AML-193 (cell line): ENCODE data around the gene FSD2.
"Not testable (repeated sequence)": the region's sequence is repeated elsewhere in the genome, so short reads cannot be mapped to it uniquely, and the experiment has no call there.

Experiments
- DNase-seq, 2 experiments: peaks; one replicate each; lab custom pipeline; 2025; lab: John Stamatoyannopoulos, UW

The FSD2 gene

DNA sequence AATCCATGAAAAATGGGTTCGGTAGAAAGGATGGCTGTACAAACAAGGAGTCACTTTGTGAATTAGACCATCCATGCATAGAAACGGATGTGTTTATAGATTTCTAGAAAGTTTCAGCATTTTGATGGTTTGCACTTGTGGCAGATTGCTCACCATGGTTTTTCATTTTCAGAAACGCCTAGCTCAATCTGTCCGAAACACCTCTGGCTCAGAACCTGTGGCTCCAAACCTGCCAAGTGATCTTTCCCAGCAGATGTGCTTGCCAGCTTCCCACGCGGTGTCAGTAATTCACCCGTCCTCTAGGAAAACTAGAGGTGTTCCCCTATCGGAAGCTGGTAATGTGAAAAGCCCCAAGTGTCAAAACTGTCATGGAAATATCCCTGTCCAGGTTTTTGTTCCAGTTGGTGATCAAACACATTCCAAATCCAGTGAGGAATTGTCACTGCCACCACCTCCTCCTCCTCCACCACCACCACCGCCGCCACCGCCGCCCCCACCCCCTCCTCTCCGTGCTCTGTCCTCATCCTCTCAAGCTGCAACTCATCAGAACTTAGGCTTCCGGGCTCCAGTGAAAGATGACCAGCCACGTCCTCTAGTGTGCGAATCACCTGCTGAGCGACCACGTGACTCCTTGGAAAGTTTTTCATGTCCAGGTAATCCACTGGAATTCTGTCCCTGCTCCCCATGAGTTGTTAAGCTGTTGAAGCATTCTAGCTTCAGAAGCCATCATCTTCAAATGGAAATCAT is 24.7 kb upstream of the FSD2 start:
- no peak for DNase-seq

DNA sequence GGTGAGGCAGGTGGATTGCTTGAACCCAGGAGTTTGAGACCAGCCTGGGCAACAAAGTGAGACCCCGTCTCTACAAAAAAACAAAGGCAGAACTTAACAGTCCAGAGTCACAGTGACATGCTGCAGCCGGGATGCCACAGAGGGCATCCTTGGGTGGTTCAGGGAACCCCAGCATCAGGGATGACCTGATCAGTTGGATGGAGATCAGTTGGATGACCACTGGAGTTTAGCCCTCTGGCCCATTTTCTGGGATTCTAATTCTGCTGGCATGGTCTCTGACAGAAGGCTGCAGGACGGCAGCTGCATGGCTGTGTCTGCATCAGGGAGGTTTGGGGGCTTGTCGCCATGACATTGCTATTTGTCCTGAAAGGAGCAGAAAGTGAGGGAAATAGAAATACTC is 23.4 kb upstream of the FSD2 start:
- no peak for DNase-seq

DNA sequence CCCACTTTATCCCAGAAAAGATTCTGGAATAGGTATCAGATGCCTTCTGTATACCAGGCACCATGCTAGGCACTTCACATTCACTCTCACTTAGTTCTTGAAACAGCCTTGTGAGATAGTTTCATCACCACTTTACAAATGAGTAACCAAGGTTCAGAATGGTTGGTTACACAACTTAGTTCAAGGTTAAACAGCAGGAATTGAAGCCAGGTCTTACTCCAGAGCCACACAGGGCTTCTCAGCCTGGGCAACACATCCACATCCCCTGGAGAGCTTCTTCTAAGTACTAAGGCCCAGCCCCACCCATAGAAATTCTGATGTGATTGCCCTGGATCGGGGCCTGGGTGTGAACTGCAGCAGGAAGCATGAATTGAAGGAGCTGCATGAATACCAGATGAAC is 22.2 kb upstream of the FSD2 start:
- no peak for DNase-seq

DNA sequence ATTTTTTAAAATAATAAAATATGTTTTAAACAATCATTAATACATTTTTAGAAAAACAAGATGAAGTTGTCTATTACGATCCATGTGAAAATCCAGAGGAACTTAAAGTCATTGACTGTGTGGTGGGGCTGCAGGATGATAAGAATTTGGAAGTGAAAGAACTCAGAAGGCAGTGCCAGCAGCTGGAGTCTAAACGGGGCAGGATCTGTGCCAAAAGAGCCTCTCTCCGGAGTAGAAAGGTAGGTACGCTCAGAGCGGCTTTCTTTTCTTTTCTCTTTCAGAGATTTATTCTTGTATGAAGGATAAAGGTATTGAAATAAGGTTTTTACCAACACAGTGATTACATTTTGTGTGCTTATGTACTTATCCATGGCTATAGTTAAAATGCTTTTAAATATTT is 17.2 kb upstream of the FSD2 start:
- no peak for DNase-seq

DNA sequence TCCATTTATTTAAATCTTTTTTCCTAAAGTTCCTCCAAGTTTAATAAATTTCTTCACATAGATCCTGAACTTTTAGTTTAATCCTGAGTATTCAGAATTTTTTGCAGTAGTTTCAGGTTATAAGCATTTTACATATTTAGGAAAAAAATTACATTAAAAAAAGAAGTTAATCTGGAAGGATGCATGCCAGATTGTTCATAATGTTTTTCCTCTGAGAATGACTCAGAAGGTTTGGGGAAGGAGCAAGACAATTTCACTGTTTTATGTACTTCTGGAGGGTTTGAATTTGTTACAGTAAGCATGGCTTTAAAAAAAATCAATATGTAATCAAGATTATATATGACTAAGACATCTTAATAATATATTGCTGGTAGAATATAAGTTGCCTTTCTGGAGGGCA is 16.0 kb upstream of the FSD2 start:
- not testable (repeated sequence) for DNase-seq

DNA sequence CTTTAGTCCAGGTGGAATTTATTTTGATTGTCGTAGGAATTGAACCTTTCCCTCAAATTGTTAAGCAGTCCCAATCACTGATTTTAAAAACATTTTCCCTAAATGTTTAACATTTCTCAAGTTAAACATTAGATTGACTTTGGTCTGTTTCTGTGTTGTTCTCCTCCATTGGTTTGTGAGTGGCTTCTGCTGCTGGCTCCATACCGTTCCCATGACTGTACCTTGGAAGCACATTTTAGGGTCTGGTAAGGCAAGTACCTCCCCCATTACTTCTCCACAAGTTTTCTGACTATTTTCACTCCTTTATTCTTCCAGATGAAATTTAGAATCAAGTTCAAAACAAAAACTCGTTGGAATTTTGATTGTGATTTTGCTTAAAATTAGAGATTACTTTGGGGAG is 15.5 kb upstream of the FSD2 start:
- DNase-seq: not testable (repeated sequence)

DNA sequence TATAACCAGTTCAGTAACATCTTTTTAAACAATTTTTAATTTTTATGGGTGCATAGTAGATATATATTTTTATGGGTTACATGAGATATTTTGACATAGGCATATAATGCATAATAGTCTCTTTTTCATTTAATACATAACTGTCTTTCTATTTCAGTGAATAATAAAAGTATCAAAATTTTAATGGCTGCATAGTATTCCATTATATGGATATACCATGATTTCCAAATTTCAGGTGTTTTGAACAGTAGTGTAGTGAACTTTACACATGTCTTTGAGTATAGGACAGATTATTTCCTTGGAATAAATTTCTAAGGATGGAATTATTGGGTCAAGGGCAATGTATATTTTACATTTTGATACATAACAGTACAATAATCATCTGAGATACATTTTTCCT is 14.3 kb upstream of the FSD2 start:
- DNase-seq: no peak

DNA sequence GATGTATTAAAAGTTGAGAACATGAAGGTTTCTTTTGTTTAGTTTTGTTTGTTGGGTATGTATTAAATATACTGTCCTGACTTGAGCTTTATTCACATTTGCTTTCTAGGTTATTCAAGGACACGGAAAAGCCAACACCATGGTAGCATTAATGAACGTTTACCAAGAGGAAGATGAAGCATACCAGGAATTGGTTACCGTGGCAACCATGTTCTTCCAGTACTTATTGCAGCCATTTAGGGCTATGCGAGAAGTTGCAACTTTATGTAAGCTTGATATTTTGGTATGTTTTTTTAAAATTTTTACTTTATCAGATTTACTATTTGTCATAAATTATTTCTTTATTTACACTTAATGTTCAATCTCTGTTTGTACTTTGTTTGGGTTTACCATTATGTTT is 7.1 kb upstream of the FSD2 start:
- no peak for DNase-seq

DNA sequence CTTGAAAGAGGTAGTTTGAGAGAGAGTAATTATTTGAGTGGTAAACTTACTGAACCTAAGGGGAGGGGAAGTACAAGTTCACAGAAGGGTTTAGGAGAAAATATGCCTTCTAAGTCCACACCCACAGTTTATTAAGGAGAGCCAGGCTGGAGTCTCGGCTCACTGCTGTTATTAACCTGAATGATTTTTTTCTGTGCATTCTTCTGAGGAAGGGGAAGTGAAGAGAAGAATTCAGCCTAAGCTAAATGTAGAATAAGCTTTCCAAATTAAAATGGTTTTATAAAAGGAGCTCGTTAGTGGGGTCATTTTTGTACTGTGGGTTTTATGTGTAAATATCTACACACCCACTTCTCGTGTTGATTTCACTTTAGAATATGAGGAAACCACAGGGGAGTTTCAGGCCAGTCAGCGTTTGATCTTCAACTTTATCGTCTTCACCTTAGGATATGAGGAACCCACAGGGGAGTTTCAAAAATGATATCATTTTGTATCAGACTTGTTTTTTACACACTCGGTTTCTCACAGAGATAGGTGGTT is 5.1 kb upstream of the FSD2 start:
- peak in 1 of 2 experiments; percentile 23 for DNase-seq

DNA sequence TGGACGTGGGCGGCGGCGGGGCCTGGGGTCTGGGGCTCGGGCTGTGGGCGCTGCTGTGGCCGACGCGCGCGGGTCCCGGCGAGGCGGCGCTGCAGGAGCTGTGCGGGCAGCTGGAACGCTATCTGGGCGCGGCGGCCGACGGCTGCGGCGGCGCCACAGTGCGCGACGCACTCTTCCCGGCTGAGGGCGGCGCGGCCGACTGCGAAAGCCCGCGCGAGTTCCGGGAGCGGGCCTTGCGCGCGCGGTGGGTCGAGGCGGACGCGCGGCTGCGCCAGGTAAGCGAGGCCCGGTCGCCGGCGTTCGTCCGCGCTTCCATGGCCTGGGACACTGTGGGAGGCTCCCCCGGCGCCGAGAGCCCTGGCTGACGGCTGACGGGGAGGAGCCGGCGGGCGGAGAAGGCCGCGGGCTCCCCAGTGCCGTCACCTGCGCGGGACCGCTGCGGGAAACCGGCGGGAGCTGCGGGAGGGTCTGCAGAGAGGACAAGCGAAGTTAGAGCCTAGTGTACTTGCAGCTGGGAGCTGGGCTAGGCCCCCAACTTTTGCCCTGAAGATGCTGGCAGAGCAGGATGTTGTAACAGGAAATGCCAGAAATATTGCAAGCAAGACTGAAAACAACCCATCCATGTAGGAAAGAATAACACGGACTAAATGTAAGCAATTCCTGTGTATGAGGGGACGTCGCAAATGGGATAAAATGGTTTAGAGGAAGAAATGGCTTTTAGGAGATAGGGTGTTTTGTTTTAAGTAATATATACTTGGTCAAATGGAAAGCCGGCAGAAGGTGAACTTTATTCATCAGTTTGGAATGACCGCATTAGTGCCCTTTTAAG is 4.4 kb upstream of the FSD2 start:
- DNase-seq: peak; percentile 30 to 48

DNA sequence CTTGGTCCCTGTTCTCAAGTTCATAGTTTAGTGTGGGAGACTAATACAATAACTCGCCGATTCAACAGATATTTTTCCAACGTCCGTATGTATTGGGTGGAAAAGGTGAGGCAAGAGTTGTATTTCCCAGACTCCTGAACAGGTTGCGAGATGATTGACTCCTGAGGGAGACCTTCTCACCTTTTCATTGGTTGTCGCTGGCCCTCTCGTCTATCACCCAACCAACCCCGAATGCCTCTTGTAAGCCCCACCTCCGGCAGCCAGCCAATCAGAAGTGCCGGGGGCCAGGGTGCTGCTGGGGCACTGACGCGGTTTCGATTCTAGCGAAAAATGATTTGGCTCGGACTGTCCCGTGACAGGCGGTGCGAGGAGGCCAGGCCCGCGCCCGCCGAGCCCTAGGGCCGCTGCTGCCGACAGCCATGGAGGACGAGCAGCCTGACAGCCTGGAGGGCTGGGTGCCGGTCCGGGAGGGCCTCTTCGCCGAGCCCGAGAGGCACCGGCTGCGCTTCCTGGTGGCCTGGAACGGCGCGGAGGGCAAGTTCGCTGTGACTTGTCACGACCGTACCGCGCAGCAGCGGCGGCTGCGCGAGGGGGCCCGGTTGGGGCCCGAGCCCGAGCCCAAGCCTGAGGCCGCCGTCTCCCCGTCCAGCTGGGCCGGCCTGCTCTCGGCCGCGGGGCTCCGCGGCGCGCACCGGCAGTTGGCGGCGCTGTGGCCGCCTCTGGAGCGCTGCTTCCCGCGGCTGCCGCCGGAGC is 3.6 kb upstream of the FSD2 start, which contains the start of gene WHAMM:
WHAMM (plus strand) TSS at position 321 of the 753 bp plus-strand sequence; CDS start at position 420, 99 bp downstream.
- DNase-seq: peak; percentile 92 to 93

DNA sequence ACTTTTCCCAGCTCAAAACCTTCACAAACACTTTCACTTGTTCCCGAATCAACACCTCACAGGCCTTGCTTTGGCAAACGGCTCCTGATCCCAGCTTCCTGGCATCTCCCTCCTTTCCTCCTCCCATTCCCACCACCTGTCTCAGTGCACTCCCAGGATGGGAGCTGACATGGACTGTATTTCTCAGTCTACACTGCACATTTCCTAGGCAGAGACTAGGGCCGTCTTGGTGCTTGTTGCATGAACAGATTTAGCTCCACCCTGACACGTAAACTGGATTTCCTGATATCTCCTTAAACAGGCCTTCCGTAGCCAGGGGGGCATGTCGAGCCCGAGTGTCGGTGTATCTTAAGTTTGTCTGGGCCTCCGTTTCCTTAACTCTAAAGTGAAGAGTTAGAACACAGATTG is 2.8 kb upstream of the FSD2 start:
- no peak for DNase-seq

DNA sequence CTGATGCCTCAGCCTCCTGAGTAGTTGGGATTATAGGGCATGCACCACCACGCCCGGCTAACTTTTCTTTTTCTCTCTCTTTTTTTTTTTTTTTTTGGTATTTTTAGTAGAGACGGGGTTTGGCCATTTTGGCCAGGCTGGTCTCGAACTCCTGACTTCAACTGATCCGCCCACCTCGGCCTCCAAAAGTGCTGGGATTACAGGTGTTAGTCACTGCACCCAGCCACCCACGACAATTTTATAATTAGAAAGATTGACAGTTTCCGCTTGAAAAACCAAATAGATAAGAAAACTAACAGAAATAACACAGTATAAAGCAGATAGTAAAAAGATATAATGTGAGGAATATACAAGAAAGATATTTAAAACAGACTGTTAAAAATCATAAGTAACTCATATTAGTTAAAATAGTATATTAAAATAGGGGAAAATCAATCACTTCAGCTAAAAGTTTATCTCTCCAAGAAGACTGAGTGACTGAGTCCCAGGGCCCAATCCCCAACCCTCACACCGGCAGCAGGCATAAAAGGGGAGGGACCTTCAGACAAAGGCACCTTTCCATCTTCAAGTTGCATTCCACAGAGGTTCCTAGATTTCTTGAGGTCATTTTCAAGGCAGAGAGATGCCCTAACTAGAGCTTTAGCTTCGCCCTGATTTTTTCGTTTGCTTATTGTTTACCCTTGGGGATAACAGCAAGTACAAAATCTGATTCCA is 2.2 kb upstream of the FSD2 start:
- no peak for DNase-seq

DNA sequence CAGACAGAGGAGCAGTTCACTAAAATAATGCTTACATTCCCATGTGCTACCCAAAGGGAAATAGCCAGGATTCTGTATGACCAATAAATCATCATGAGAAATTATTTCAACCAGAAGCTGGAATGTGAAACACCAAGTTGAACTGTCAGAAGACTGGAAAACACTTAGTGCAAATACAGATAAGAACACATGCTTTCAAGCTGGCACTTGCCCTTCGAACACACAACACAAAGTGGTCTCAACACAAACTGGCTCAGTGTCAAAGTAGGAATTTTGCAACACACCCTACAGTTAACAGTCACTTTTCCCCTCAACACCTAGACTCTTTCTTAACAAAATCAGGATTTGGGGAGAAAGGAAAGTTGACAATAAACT is 1.3 kb downstream of the FSD2 start:
- DNase-seq: no peak

DNA sequence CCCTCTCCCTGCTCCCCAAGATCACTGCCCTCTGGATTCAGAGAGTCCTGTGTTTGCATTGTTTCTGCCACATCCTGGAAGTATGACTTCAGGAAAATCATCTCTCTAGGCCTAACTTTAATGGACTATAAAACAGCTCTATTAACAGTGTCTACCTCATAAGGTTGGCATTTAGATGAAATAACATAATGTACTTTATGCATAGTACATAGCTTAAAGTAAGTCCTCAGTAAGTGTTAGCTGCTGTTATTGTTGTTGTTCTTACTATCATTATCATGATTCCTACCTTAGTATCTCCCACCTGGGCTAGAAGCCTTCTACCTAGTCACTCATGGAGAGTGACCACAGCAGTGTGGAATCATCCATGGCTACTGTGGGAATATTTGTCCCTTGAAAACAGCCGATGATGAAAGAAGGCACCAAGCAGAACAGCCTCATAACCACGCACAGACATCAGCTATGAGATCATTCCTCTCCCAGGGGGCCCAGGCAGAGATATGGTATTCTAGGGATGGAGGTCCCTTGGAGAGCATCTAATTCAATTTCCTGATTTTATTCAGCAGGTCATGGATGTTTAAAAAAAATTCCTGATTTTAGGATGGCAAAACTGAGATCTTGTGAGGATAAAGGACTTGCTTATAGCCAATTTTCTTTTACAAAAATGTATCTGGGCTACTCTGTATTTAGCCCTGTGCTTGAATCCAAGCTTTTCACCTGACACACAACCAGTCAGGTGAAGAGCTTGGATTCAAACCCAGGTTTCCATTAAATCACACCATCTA is 1.9 kb downstream of the FSD2 start:
- DNase-seq: no peak

DNA sequence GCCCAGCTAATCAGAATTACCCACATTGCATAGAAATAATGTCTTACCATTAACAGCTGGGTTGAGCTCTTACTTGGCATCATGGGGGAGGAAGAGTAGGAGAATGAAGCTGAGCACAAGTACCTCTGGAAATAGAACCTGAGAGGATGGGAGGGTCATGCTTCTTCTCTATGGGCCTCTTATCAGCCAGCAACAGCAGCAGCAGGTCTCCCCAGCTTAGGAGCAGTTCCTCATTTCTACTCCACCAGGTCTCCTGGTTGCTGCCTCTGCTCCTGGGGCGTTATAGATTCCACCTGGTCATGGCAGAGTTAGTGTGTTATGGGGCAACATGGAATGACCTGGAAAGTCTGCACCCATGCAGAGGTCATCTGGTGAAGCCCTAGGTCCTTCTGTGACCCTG is 3.4 kb downstream of the FSD2 start:
- no peak for DNase-seq

DNA sequence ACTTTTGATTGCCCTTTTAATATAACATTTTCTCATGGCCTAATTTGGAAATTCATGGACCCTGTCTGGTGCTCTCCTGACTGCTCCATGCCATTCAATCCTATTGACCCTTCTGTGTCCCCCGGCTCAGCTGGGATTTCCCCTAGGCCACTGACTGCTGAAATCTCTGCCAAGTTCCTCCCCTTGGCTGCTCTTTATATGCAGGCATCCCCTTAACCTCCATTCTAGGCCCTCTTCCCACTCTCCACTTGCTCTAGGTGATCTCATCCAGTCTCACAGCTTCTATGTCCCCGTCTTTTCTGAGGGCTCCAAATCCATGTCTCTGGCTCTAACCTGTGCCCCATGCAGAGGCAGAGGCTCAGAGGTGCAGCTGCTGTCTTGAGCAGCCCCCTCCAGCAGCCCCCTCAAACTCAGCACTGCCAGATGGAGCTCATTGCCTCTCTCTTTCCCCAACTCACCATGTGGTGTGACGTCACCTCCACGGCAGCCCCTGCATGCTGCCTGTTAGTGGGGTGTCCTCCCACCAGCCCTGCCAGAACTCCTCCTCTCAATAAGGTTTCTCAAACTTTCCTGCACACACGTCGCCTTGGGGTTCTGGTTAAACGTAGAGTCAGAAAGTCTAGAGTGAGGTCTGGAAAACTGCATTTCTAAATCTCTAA is 6.6 kb downstream of the FSD2 start:
- no peak for DNase-seq

DNA sequence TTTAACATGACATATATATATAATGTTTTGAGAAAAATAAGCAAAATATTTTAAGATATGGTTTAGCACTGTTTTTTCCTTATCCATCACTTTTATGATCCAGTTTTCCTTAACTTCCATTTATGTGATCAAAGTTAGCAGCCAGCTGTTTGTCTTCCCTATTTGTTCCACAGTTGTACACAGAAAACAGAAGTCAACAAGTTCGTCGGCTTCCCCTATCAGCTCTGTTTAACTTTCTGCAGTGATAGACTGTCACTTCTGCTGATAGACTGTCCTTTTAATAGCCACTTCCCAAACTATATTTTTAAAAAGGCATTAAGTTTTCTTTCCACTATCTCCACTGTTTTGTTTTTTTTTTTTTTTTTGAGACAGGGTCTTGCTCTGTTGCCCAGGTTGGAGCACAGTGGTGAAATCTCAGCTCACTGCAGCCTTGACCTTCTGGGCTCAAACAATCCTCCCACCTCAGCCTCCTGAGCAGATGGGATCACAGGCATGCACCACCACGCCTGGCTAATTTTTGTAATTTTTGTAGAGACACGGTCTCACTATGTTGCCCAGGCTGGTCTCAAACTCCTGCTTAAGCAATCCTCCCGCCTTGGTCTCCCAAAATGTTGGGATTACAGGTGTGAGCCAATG is 7.2 kb downstream of the FSD2 start:
- DNase-seq: no peak

DNA sequence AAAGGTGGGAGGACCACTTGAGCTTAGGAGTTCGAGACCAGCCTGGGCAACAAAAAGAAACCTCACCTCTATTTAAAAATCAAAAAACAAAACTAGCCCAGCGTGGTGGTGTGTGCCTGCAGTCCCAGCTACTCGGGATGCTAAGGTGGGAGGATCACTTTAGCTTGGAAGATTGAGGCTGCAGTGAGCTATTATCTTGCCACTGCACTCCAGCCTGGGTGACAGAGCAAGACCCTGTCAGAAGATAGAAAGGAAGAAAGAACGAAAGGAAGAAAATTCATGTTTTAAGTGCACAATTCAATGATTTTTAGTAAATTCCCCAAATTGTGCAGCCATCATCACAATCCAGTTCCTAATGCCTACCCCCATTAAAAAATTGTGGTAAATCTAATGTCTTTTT is 7.8 kb downstream of the FSD2 start:
- no peak for DNase-seq

DNA sequence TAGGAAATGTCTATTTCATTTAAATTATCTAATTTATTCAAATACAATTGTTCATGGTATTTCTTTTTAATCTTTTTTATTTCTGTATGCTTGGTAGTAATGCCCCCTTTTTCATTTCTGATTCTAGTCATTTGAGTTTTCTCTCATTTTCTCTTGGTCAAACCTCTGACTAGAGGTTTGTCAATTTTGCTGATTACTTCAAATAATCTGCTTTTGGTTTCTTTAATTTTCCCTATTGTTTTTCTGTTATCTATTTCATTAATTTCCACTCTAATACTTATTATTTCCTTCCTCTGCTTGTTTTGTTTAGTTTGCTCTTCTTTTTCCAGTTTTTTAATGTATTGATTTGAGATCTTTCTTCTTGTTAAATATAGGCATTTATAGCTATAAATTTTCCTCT is 12.1 kb downstream of the FSD2 start:
- no peak for DNase-seq
